Inferior parietal cortex (tissue), 1 donor: ENCODE data around the gene NTRK2.
A peak's percentile ranks its signal among the peaks of the same experiment; 100 is the strongest.

Source experiments
- DNase-seq: peaks from one replicate; pipeline ENCODE4 v3.0.0-alpha.2; 2016; ENCODE audit errors: extremely low spot score

Gene NTRK2

DNA sequence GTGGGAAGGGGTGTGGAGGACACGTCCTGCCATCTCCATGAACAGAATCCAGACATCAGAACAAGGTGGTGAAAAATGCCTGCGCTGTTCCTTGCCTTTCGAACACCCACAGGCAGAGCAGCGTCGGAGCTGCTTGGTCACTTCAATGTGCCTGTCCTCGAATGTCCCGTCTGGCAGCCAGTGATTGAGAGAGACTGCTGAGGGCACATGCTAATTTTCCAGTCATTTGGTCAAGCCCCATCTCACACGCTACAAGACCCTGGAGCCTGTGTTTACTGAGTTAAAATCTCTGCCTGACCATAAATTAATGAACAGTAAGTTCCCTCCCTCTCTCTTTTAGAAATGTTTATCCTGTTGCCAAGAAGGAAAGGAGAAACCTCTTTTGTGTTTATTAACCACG, 149.3 kb downstream of the NTRK2 start:
- DNase-seq: no peak

- no peak for DNase-seq
Observed at GRCh38 chr9:84819491-84819991, 150.0 kb downstream of the NTRK2 start.

DNA sequence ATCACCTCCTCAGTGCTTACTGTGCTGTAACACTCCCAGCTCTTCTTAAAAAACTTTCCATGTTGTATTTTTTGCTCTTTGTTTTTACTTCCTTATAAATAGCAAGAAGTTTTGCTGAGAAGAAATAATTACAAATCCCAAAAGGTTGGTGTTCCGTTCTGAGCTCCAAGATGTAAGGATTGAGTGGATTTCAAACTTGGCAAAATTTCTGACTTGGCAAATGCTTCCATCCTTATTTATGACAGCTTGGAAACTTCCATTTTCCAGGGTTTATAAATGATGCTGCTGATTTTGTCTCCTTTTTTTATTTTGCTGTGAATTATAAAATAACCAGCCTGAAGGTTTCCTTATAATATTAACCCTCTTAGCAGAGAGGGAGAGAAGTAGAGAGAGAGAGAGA, 151.9 kb downstream of the NTRK2 start:
- no peak for DNase-seq

DNA sequence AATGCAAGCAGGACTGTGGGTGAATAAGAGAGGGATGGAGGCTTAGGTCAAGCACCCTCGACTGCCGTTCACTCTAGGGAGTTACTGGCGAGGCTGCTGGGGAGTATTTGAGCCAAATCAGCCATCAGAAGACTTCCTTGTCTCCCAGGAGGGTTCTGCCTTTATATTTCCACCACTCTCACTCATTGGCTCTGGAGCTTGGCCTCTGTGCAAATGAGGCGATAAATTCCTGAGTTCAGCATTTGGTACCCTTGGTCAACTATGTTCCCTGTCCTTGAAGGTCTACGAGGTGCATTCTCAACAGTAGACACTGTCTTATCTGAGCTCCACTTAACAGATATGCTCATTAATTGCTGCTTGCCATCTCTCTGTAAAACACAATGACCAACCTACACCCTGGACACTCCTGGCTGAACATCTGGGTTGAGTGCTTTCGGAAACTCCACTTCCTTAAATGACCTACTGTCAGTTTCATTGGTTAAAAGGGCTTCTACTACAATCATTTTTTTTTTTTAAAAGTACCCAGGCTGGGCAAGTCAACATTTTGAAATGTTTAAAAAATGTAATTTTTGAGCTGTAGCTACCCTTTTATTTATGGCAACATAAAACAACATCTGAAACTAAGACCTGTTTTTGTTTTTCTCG, 153.2 kb downstream of the NTRK2 start:
- DNase-seq: no peak

- DNase-seq: no peak
Observed at GRCh38 chr9:84823421-84824271, 154.1 kb downstream of the NTRK2 start.

GRCh38 chr9:84827216-84827765, 157.8 kb downstream of the NTRK2 start:
- no peak for DNase-seq

GRCh38 chr9:84828046-84828445, 158.5 kb downstream of the NTRK2 start:
- no peak for DNase-seq

- DNase-seq: no peak
Observed at GRCh38 chr9:84829471-84829870, 159.9 kb downstream of the NTRK2 start.

DNA sequence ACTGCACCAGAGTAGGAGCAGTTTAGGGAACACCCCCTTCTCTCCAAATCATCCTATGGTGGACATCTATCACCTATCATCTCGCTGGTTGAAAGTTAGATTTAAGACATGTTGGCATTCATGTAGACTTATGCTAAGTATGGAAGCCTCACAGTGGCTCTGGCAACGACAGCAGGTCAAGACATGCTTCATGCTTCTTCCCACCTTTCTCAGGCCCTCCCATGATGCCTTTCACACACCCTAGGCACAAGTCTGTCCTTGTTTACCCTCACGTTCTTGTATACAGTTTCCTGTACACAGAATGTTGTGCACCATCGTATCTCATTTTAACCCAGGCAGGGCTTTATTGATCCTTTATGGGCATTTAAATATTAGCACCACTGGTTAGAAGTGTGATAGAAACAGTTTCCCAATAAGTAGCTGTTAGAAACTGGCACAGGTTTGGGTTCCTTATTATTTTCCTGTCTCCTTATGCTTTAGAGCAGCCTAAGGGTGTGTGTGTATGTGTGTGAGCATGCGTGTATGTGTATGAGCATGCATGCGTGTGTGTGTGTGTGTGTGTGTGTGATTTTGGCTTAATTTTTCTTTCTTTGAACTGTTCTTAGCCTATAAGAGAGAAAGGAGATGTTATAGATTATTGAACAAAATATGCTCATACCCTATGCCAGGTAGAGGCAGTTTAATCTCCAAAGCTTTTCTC, 160.6 kb downstream of the NTRK2 start:
- DNase-seq: no peak

GRCh38 chr9:84831377-84831776, 161.8 kb downstream of the NTRK2 start:
- DNase-seq: no peak

DNA sequence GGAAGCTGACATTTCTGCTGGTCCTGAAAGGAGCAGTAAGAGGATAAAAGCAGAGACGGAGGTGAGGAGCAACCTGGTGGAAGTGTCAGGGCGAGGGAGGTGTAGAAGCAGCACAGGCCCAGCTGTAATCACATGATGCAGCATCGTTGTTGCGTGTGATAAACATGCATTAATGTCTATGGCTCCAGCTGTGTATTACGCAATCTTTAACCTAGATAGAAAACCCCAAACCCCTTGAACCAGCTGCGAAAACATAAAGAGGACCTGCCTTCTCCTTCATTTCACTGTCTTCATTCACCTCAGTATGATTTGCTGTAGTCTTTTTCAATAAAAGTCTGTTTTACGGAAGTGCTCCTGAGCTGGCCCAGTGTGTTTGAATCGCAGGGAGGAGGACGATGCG, 162.9 kb downstream of the NTRK2 start:
- no peak for DNase-seq

DNA sequence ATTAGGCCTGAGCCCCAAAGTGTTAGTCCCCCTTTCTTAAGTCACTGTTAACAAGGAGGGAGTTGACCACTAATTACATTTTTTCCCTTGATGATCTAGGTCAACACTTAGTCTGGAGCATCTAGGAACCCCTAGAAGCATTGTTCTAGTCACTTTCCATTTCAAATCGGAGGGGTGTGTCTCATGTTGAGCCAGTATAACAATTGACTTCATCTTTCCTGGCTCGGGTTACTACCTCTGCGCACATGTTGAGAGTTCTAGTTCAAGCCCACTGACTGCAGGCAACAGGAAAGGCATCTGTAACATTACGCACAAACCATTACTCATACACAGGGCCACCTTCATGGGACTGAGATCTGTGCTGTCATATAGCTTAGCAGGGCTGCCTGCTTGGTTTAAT, 164.9 kb downstream of the NTRK2 start:
- no peak for DNase-seq

GRCh38 chr9:84835745-84836144, 166.2 kb downstream of the NTRK2 start:
- no peak for DNase-seq

DNA sequence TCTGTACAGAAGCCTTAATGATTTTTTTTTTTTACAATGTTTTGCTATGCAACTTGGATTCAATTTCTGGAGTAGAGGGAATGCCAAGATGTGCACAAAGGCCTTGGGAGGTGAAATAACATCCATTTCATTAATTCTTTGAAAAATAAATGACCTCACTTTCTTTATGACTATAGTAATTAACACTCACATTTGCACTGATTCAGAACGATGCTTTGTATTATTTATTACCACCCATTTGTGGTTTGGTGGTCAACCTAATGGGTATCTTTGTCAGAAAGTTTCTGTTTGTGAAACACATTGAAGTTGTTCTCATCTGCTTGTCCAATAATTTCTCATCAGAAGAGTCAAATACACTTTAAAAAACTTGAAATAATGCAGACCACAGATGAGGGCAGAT, 169.3 kb downstream of the NTRK2 start:
- DNase-seq: no peak

DNA sequence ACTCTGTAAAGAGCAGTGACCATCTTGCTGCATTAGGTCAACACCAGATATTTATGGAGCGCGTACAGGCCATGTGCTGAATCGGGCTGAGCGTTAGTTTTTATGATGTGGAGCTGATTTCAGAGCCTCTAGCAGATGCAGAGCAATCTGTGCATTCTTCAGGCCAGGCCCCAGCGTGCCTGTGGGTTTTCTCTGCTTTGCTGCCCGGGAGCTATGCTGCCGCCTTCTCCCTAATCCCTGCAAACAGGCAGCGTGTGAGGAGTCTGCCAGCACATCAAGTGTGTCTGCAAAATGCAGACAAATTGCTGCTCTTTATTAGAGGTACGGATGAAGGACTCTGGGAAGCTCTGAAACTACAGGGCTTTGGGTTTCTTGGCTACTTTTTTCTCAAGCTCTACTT, 170.0 kb downstream of the NTRK2 start:
- DNase-seq: peak; percentile 64

DNA sequence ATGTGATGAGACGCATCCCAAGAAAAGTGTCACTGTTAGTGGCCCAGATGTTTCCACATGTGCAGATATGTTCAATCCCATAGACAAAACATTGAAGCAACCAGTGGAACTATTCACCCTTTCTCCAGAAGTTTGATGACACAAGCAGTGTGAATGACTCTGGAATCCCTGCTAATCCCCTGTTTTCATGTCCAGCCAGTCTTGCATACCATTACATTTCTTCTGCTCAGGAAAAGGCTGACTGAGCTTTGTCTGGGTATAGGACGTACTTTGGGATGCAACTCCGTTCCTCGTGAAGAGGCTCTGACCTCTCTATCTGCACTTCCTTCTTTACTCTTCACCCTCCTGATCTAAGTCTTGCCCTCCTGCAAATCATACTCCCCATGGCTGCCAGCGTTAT, 172.4 kb downstream of the NTRK2 start:
- no peak for DNase-seq

DNA sequence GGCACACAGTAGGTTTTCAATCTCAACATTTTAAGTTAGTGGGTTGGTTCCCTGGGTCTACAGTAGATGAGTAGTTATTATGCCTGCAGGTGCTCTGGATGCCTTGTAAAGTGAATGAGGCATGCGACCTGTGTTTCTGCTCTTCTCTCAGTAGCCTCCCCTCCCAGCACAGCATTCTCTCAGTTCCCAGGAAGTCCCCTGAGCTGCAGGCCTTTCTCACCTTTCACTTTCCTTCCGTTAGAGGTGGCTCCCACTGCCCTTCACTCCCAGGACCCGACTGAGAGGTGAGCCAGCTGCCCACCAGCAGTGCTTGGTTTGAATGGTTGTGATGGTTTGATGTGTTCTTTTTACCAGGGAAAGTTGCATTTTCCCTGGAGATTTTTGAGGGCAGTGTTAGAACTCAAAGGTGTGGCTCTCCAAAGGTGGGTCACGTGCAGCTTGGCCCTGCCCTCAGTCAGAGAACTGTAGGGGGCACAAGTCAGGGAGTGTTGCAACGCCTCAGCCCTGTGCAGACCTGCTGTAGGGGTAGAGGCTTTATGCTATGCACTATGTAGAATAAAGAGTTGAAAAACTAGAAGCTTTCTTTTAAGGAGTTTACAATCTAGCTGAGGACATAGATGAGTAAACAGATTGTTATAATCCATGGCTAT, 173.8 kb downstream of the NTRK2 start:
- DNase-seq: no peak

DNA sequence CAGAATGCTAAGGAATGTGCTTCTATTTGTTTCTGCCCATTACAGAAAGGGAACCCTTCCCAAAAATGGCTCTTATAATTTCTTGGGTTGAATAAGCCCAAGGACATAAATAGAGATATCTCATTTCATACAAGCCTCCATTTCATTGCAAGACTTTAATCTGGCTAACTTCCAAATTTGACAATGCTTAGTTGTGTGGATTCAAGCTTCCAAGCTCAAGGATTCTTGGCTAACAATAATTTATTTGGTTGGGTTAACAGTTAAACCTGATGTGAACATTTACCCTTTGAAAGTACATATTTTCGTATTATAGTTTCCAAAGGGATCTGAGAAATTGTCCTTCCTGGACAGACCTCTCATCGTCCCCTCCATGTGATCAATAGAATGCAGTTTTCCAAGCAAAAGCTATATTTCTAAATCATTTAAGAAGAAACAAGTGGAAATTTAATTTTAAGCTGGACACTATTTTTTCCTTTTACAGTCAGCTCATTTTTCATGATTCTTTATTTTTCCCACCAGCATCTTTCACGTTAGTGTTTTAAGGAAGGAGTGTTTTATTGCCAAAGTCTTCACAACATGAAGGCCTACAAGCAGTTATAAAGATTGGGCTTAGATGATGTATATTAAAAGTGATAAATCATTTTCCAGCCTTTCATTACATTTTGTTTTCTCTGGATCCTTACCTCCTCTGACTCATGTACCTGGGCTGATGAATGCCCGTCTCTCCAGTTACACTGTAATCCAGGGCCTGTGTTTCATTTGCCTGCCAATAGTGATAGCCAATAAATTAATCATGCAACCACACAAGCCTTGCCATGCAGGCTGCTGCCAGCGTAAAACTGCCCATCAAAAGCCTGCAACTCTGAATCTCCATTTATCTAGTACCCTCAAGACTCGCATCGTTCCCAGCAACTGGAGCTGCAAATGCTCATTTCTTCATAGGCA, 176.7 kb downstream of the NTRK2 start:
- no peak for DNase-seq

DNA sequence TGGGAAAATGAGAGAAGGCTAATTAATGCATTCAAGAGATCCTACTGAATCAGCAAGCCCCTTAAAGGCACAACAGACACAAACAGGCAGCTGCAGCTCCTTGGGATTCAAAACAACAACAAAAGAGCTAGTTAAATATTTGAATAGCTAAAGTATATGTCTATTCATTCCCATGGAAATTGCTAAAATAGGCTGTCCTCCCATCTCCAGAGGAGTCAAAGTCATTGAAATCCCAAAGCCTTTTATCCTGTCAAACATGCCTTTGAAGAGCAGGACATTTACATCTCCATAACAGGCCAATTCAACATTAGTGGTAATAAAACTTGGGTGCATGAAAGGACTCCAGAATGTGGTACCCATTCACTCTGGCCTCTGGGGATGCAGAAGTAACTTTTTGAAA, 177.4 kb downstream of the NTRK2 start:
- DNase-seq: no peak

- no peak for DNase-seq
Observed at GRCh38 chr9:84849049-84849448, 179.5 kb downstream of the NTRK2 start.
